K562 (cell line): ENCODE measurements around the gene TTC39A. TPM values are rescaled to one million over a fixed set of nuclear protein-coding genes. Genes with fewer than 3 reads are reported as not detected.
A peak's percentile ranks its signal among the peaks of the same experiment; 100 is the strongest.

Source experiments
- ARID3A ChIP-seq: IDR thresholded peaks from 2 replicates; pipeline ENCODE4 v1.6.1; 2012; ENCODE audit warnings: low read depth, low read length, improper control_type of control experiment, borderline replicate concordance
- CEBPB ChIP-seq: fragments of 450-650 bp; IDR thresholded peaks from 2 replicates; pipeline ENCODE4 v1.6.1; 2016; ENCODE audit warnings: missing genetic modification characterization, missing compliant biosample characterization
- CREBBP ChIP-seq: IDR thresholded peaks from one replicate; pipeline ENCODE4 v1.6.1; 2012; ENCODE audit warnings: low read depth, mild to moderate bottlenecking, control low read depth, inconsistent platforms, low read length
- ESRRB ChIP-seq: fragments of 250-450 bp; sonication (Bioruptor Pico); IDR thresholded peaks from 2 replicates; pipeline ENCODE4 v1.5.0; 2020; ENCODE audit warnings: mild to moderate bottlenecking, moderate library complexity, borderline replicate concordance
- FOXK1 ChIP-seq: sonication (generic); formaldehyde crosslinking; IDR thresholded peaks from 2 replicates; pipeline ENCODE4 v1.8.0; 2022; ENCODE audit warnings: missing genetic modification reagents, mild to moderate bottlenecking, borderline replicate concordance
- ID3 ChIP-seq, 2 experiments: fragments of 250-450 bp in 1 of 2; fragments of 450-650 bp in 1 of 2; sonication (Bioruptor Pico) in 1 of 2; IDR thresholded peaks; 2 replicates each; pipeline versions ENCODE4 v1.6.1 to v1.8.0; 2016 to 2021; ENCODE audit warnings: mild to moderate bottlenecking in 2 of 2, moderate library complexity in 2 of 2, missing compliant biosample characterization in 1 of 2, missing genetic modification characterization in 1 of 2
- MLLT1 ChIP-seq, 2 experiments: fragments of 450-650 bp; IDR thresholded peaks; 2 replicates each; pipeline ENCODE4 v1.6.1; 2016
- NFRKB ChIP-seq: fragments of 450-650 bp; IDR thresholded peaks from 2 replicates; pipeline ENCODE4 v1.6.1; 2016; ENCODE audit warnings: low read depth
- NFYB ChIP-seq: IDR thresholded peaks from 2 replicates; pipeline ENCODE4 v1.6.1; 2011; ENCODE audit warnings: mild to moderate bottlenecking, moderate library complexity; ENCODE audit not compliant: insufficient read length; ENCODE audit errors: extremely low read depth
- PRDM10 ChIP-seq: fragments of 450-650 bp; IDR thresholded peaks from 2 replicates; pipeline ENCODE4 v1.6.1; 2018; ENCODE audit not compliant: partially characterized antibody
- RB1 ChIP-seq: fragments of 450-650 bp; IDR thresholded peaks from 2 replicates; pipeline ENCODE4 v1.6.1; 2017; ENCODE audit warnings: low read depth, mild to moderate bottlenecking
- RCOR1 ChIP-seq, 2 experiments: IDR thresholded peaks; 2 replicates each; pipeline ENCODE4 v1.6.1; 2012; ENCODE audit warnings: low read depth in 2 of 2, low read length in 2 of 2, borderline replicate concordance in 1 of 2, improper control_type of control experiment in 1 of 2
- SFPQ ChIP-seq: fragments of 200-400 bp; formaldehyde crosslinking; IDR thresholded peaks from 2 replicates; pipeline ENCODE4 v1.6.1; 2017; ENCODE audit warnings: mild to moderate bottlenecking, low read depth, low read length, moderate library complexity
- SNRNP70 ChIP-seq: fragments of 200-400 bp; formaldehyde crosslinking; optimal IDR thresholded peaks from 2 replicates; pipeline ENCODE3; 2017; ENCODE audit warnings: low read depth, low read length
- ZNF431 ChIP-seq: sonication (generic); formaldehyde crosslinking; IDR thresholded peaks from 2 replicates; pipeline ENCODE4 v1.8.0; 2022; ENCODE audit warnings: mild to moderate bottlenecking, missing genetic modification reagents
- ZNF764 ChIP-seq: fragments of 250-450 bp; sonication (Bioruptor Pico); IDR thresholded peaks from 2 replicates; pipeline ENCODE4 v1.4.0; 2020; ENCODE audit warnings: low read depth, mild to moderate bottlenecking, moderate library complexity
- polyA plus RNA-seq, 8 experiments: library from polyadenylated mRNA; depleted of rRNA in 4 of 8; stranded (reverse) in 5 of 8; unstranded in 3 of 8; fragments of >200 nt; fragmentation: Nextera tagmentation in 2 of 8; fragmentation: Illumina TruSeq in 1 of 8; extraction: Ambion mirVana in 2 of 8; extraction: Trizol in 1 of 8; gene quantifications; 2 replicates each; pipeline versions ENCODE4 v1.2.1 to v1.2.3, GENCODE V29; 2011 to 2014; ENCODE audit warnings: inconsistent platforms in 1 of 8, missing spikeins in 1 of 8
- total RNA-seq, 7 experiments: library from RNA; depleted of rRNA in 6 of 7; stranded (reverse); fragments of >200 nt in 6 of 7; fragmentation: Illumina TruSeq in 2 of 7; extraction: Trizol in 2 of 7; gene quantifications; 2 replicates each; pipeline versions ENCODE4 v1.2.1 to v1.2.3, GENCODE V29; 2011 to 2021; ENCODE audit warnings: low replicate concordance in 1 of 7

The TTC39A gene
- total and polyA plus RNA-seq, 9 of the 15 experiments (the other 6 are each of a cell fraction or from before 2014, with no cell fraction given) = 0.18 to 0.82 (median 0.35) TPM

- peak in 1 of 2 experiments; percentile 68; a peak in 1 of 4 replicates for TF ChIP-seq MLLT1 (IDR thresholded peaks at IDR 0.05)
- TF ChIP-seq PRDM10 = no peak
- TF ChIP-seq ARID3A = no peak
- TF ChIP-seq ID3 (CRISPR knock-in tag; IDR thresholded peaks at IDR 0.05) = no peak
- no peak for TF ChIP-seq ID3 (tag; IDR thresholded peaks at IDR 0.05)
- no peak for TF ChIP-seq SNRNP70
- TF ChIP-seq CEBPB = no peak
- no peak for TF ChIP-seq ZNF431 (CRISPR knock-in tag)
- no peak for TF ChIP-seq CREBBP
- peak; percentile 93 for TF ChIP-seq RB1
- no peak for TF ChIP-seq SFPQ
- no peak for TF ChIP-seq ZNF764 (CRISPR knock-in tag)
- TF ChIP-seq NFRKB = no peak
- TF ChIP-seq NFYB = no peak
- peak in 1 of 2 experiments; percentile 54; a peak in 1 of 4 replicates for TF ChIP-seq RCOR1 (IDR thresholded peaks at IDR 0.05; ENCODE audit: borderline replicate concordance in 1 of 2, low read depth in 2 of 2, low read length in 2 of 2)
- TF ChIP-seq ESRRB (CRISPR knock-in tag) = no peak
- TF ChIP-seq FOXK1 = no peak
Observed at GRCh38 chr1:51296383-51297357, 33.7 kb downstream of the TTC39A start (continued).
